SK-N-MC (cell line): ENCODE results near the gene TMEM185B.

Source experiments
- EZH2 ChIP-seq: fragments of 200-600 bp; sonication (generic); IDR thresholded peaks from one replicate; pipeline ENCODE4 v1.6.1; 2017; ENCODE audit warnings: antibody characterized with exemption
- FOXP2 ChIP-seq: optimal IDR thresholded peaks from 2 replicates; pipeline ENCODE3; 2011; ENCODE audit warnings: mild to moderate bottlenecking, moderate library complexity; ENCODE audit not compliant: insufficient read depth; ENCODE audit errors: extremely low read length, control extremely low read depth
- POLR2AphosphoS5 ChIP-seq: IDR thresholded peaks from 2 replicates; pipeline ENCODE4 v1.6.1; 2012; ENCODE audit warnings: mild to moderate bottlenecking, low read depth, low read length, borderline replicate concordance

DNA sequence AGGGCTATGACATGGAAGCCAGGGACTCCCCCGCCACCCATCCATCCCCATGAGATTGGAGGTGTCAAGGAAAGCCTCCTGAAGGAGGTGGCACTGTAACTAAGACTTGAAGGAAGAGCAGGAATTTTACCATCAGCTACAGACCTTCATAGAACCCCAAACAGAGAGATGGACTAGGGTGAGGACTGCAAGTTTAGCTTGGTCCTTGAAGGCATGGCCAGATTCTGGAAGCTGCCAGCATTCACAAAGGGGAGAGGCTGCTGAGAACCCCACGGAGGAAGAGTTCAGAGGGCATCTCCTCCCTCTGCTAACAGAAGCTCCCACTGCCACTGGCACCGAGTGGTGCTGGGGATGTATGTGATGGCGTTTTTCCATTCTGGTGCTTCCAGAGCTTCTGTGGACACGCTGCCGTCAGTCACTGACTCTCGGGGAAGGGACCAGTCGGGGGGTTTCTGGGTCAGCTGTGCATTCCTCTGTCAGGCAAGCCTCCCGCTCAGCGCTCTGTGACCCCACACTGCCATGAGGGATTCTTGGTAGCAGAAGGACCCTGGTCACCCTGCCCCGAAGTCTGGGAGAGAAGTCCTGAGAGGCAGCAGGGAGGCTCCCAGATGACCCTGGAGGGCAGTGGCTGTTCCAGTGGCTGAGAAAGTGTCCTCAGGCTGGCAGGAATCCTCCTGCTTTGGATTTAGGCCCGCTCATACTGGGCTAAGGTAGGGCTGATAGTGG lies 18.1 kb downstream of the TMEM185B start:
- TF ChIP-seq POLR2AphosphoS5 (no peak), EZH2 (no peak), FOXP2 (no peak)
